ENCODE results near the gene SESN3.

- no peak for TF ChIP-seq ELF4 (IDR thresholded peaks at IDR 0.05)
- no peak for TF ChIP-seq ARNT (IDR thresholded peaks at IDR 0.05)
- TF ChIP-seq L3MBTL2 (conservative IDR thresholded peaks at IDR 0.05) = no peak
- no peak for TF ChIP-seq PKNOX1 (IDR thresholded peaks at IDR 0.05)
Observed at GRCh38 chr11:95163106-95163505, 67.9 kb downstream of the SESN3 start.

Data from HEK293T (cell line).